A549 (cell line): Measurements from ENCODE around the gene ADAMTS2.

ENCODE experiments used
- CEBPB ChIP-seq, 2 experiments: fragments of >200 bp in 1 of 2; sonication (Bioruptor Twin) in 1 of 2; formaldehyde crosslinking in 1 of 2; IDR thresholded peaks; 2 replicates each; pipeline ENCODE4 v1.6.1; 2012 to 2016
- EP300 ChIP-seq, 2 experiments: fragments of >200 bp; sonication (Bioruptor Twin); formaldehyde crosslinking; IDR thresholded peaks; 2 replicates in 1 of 2; 3 replicates in 1 of 2; pipeline ENCODE4 v1.6.1; 2016 to 2017
- HDAC2 ChIP-seq: fragments of 200-600 bp; sonication (generic); IDR thresholded peaks from 2 replicates; pipeline ENCODE4 v1.6.1; 2016
- NR3C1 ChIP-seq: fragments of >200 bp; sonication (Bioruptor Twin); formaldehyde crosslinking; IDR thresholded peaks from 3 replicates; pipeline ENCODE4 v1.6.1; 2017
- PHF8 ChIP-seq: fragments of 200-600 bp; sonication (generic); IDR thresholded peaks from 2 replicates; pipeline ENCODE4 v1.6.1; 2016; ENCODE audit warnings: low read depth, mild to moderate bottlenecking, antibody characterized with exemption, moderate library complexity, borderline replicate concordance
- POLR2A ChIP-seq: IDR thresholded peaks from 2 replicates; pipeline ENCODE4 v1.6.1; 2012; ENCODE audit warnings: mild to moderate bottlenecking, low read length
- RAD21 ChIP-seq, 2 experiments: fragments of >200 bp in 1 of 2; sonication (Bioruptor Twin) in 1 of 2; formaldehyde crosslinking in 1 of 2; IDR thresholded peaks in 1 of 2; conservative IDR thresholded peaks in 1 of 2; 2 replicates in 1 of 2; 3 replicates in 1 of 2; pipeline ENCODE4 v1.6.1; 2012 to 2018; ENCODE audit warnings: inconsistent platforms in 1 of 2
- ZC3H11A ChIP-seq: fragments of 450-650 bp; IDR thresholded peaks from 2 replicates; pipeline ENCODE4 v1.6.1; 2014; ENCODE audit warnings: antibody characterized with exemption, mild to moderate bottlenecking
- TF ChIP-seq, protein P1 (sequence below): fragments of >200 bp; sonication (Bioruptor Twin); formaldehyde crosslinking; IDR thresholded peaks from 3 replicates; pipeline ENCODE4 v1.5.1; 2016
- TF ChIP-seq, protein P2 (sequence below): fragments of 450-650 bp; IDR thresholded peaks from 2 replicates; pipeline ENCODE4 v1.6.1; 2014; ENCODE audit warnings: antibody characterized with exemption
- TF ChIP-seq, protein P3 (sequence below): fragments of 150-350 bp; IDR thresholded peaks from 2 replicates; pipeline ENCODE4 v1.6.1; 2014; ENCODE audit warnings: low read depth, mild to moderate bottlenecking, low read length

DNA sequence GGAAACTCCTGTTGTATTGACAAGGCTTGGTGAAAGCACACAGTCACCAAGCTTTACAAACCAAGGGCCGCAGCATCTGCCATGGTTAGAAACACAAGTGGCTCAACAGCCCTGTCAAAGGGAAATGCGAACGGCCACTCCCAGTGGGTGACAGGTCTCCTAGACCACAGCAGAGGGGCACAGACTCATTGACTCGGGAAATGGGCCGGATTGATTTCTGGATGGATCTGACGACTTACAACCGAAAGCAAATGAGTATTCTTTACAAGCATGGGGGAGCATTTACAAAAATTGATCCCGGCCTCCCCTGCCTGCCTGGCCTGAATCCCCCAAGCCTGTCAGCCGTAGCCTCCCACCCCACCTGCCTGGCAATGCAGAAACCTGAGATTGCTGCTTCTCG, 48.2 kb downstream of the ADAMTS2 start:
- TF ChIP-seq, protein P1, sequence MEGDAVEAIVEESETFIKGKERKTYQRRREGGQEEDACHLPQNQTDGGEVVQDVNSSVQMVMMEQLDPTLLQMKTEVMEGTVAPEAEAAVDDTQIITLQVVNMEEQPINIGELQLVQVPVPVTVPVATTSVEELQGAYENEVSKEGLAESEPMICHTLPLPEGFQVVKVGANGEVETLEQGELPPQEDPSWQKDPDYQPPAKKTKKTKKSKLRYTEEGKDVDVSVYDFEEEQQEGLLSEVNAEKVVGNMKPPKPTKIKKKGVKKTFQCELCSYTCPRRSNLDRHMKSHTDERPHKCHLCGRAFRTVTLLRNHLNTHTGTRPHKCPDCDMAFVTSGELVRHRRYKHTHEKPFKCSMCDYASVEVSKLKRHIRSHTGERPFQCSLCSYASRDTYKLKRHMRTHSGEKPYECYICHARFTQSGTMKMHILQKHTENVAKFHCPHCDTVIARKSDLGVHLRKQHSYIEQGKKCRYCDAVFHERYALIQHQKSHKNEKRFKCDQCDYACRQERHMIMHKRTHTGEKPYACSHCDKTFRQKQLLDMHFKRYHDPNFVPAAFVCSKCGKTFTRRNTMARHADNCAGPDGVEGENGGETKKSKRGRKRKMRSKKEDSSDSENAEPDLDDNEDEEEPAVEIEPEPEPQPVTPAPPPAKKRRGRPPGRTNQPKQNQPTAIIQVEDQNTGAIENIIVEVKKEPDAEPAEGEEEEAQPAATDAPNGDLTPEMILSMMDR, result no peak
- TF ChIP-seq CEBPB (IDR thresholded peaks at IDR 0.05) (no peak), RAD21 (conservative IDR thresholded peaks at IDR 0.05 in 1 of 2, IDR thresholded peaks at IDR 0.05 in 1 of 2) (no peak), POLR2A (no peak), ZC3H11A (no peak), EP300 (IDR thresholded peaks at IDR 0.05) (no peak), PHF8 (no peak), NR3C1 (no peak), HDAC2 (no peak)
- TF ChIP-seq, protein P2, sequence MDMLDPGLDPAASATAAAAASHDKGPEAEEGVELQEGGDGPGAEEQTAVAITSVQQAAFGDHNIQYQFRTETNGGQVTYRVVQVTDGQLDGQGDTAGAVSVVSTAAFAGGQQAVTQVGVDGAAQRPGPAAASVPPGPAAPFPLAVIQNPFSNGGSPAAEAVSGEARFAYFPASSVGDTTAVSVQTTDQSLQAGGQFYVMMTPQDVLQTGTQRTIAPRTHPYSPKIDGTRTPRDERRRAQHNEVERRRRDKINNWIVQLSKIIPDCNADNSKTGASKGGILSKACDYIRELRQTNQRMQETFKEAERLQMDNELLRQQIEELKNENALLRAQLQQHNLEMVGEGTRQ, result no peak
- TF ChIP-seq, protein P3, sequence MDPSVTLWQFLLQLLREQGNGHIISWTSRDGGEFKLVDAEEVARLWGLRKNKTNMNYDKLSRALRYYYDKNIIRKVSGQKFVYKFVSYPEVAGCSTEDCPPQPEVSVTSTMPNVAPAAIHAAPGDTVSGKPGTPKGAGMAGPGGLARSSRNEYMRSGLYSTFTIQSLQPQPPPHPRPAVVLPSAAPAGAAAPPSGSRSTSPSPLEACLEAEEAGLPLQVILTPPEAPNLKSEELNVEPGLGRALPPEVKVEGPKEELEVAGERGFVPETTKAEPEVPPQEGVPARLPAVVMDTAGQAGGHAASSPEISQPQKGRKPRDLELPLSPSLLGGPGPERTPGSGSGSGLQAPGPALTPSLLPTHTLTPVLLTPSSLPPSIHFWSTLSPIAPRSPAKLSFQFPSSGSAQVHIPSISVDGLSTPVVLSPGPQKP, result no peak
